Adrenal gland (tissue), 12 donors: Measurements from ENCODE around the gene FBXL17. TPM values are rescaled to one million over a fixed set of nuclear protein-coding genes. Genes with fewer than 3 reads are reported as not detected.

ENCODE experiments used
- DNase-seq, 7 donors: peaks; one replicate each; pipeline ENCODE4 v3.0.0-alpha.2; 2019 to 2020
- H3K27ac ChIP-seq, 5 donors: fragments of 200-600 bp; sonication (generic) in 4 of 5; 1 replicate in 3 of 5; 2 replicates in 2 of 5; pipeline versions ENCODE4 v1.5.1 to v1.8.0; 2016 to 2020; ENCODE audit warnings: mild to moderate bottlenecking in 1 of 5
- H3K27me3 ChIP-seq: fragments of 200-600 bp; 2 replicates; pipeline ENCODE4 v1.8.0; 2021
- H3K36me3 ChIP-seq, 2 donors: fragments of 200-600 bp; replicated peaks in 1 of 2; 1 replicate in 1 of 2; 2 replicates in 1 of 2; pipeline versions ENCODE4 v1.5.1 to v1.8.0; 2018 to 2022
- H3K4me1 ChIP-seq, 2 donors: fragments of 200-600 bp; replicated peaks in 1 of 2; 1 replicate in 1 of 2; 2 replicates in 1 of 2; pipeline versions ENCODE4 v1.5.1 to v1.8.0; 2018 to 2021
- H3K4me3 ChIP-seq, 4 donors: fragments of 200-600 bp; sonication (generic) in 3 of 4; one replicate each; pipeline ENCODE4 v1.5.1; 2016 to 2018
- H3K9me3 ChIP-seq, 3 donors: fragments of 200-600 bp; sonication (generic) in 1 of 3; replicated peaks in 1 of 3; 1 replicate in 2 of 3; 2 replicates in 1 of 3; pipeline versions ENCODE4 v1.5.1 to v1.8.0; 2016 to 2021
- POLR2A ChIP-seq, 2 donors: fragments of 450-650 bp; IDR thresholded peaks; one replicate each; pipeline ENCODE4 v1.6.1; 2017; ENCODE audit warnings: antibody characterized with exemption in 2 of 2, mild to moderate bottlenecking in 2 of 2, moderate library complexity in 1 of 2
- WGBS, 4 donors: extraction: QIAGEN DNeasy Blood & Tissue Kit in 2 of 4; methylation state at CpG; one replicate each; pipeline versions ENCODE4 v1.1.5 to v1.1.7; 2013 to 2017; 5-methylcytosine and 5-hydroxymethylcytosine counted together
- intact Hi-C, 2 donors: fragments of 100-400 bp; cut with DNase I; formaldehyde crosslinking; loops; one replicate each; pipeline versions ENCODE4 v1.14.1 to v1.15.0; 2022 to 2023
- polyA plus RNA-seq, 3 donors: library from polyadenylated mRNA; stranded (reverse); fragments of 200-250 nt in 2 of 3; fragments of 350-450 nt in 1 of 3; fragmentation: Illumina TruSeq in 1 of 3; extraction: RNeasy Lipid Tissue Mini Kit (QIAGEN cat#74804) in 1 of 3; gene quantifications; one replicate each; pipeline ENCODE4 v1.2.3, GENCODE V29; 2013 to 2014
- total RNA-seq, 9 donors: library from RNA; depleted of rRNA in 4 of 9; stranded (reverse); fragments of >200 nt in 4 of 9; fragments of 120-200 nt in 1 of 9; fragmentation: NEBNext Ultra II Directional in 1 of 9; extraction: Animal tissue kit (Norgen Biotek cat#: 25700) in 1 of 9; gene quantifications; one replicate each; pipeline versions ENCODE4 v1.1.0 to v1.2.4, GENCODE V29; 2013 to 2023
- TF ChIP-seq, protein P1 (sequence below), 6 experiments: fragments of 450-650 bp in 4 of 6; fragments of 200-600 bp in 2 of 6; sonication (generic) in 1 of 6; IDR thresholded peaks; 1 replicate in 5 of 6; 2 replicates in 1 of 6; pipeline versions ENCODE4 v1.5.1 to v1.8.0; 2016 to 2021; ENCODE audit warnings: antibody characterized with exemption in 6 of 6, mild to moderate bottlenecking in 2 of 6, moderate library complexity in 1 of 6
- donor health status: healthy with polysubstance abuse.
- donor health status: Bipolar disorder and iron deficiency.
- donor health status: DM: yes; HTN: yes; CAD: no.
- donor health status: DM: no; HTN: no; CAD: no.
- donor health status: DM: no; HTN: no; CAD: no.
- donor health status: DM: yes; HTN: yes; CAD: no.

The FBXL17 gene
- total and polyA plus RNA-seq, 12 donors = 4.4 to 29.4 (median 21.3) TPM

DNA sequence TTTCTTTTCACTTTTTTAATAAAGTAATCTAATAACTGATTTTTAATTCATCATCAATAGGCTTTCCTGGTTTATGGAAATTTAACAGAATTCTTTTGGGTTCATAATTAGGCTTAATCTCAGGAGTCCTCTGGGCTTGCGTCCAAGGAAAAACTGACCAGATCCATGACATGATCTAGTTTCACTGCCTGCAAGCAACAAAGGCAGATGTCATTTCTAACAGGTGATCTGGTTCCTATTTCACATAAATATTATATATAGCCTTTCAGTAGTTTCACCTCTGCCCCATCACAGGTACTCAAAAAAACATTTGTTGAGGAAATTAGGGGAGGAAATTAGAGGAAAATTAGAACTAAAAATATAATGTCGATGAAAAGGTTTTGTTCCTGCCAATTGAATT is 126.4 kb downstream of the FBXL17 start:
- intact Hi-C loops = no loop called here
- H3K4me3 ChIP-seq = no peak overlapping the region
- 89 to 98% (median 93%) methylated on average over 2 of the region's 2 CpGs for WGBS, 4 donors
- TF ChIP-seq, protein P1, sequence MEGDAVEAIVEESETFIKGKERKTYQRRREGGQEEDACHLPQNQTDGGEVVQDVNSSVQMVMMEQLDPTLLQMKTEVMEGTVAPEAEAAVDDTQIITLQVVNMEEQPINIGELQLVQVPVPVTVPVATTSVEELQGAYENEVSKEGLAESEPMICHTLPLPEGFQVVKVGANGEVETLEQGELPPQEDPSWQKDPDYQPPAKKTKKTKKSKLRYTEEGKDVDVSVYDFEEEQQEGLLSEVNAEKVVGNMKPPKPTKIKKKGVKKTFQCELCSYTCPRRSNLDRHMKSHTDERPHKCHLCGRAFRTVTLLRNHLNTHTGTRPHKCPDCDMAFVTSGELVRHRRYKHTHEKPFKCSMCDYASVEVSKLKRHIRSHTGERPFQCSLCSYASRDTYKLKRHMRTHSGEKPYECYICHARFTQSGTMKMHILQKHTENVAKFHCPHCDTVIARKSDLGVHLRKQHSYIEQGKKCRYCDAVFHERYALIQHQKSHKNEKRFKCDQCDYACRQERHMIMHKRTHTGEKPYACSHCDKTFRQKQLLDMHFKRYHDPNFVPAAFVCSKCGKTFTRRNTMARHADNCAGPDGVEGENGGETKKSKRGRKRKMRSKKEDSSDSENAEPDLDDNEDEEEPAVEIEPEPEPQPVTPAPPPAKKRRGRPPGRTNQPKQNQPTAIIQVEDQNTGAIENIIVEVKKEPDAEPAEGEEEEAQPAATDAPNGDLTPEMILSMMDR (IDR thresholded peaks at IDR 0.05) = no peak
- no peak for TF ChIP-seq POLR2A (IDR thresholded peaks at IDR 0.05)
- no peaks in the 10 kb centered on the region for H3K36me3 ChIP-seq
- no peaks in the 10 kb centered on the region for H3K9me3 ChIP-seq
- H3K27ac ChIP-seq = no peak overlapping the region
- peak in 1 of 7 donors; percentile 35 for DNase-seq
- H3K4me1 ChIP-seq = peaks cover 0 to 12% of the 10 kb centered on the region in 2 donors
- no peaks in the 10 kb centered on the region for H3K27me3 ChIP-seq

DNA sequence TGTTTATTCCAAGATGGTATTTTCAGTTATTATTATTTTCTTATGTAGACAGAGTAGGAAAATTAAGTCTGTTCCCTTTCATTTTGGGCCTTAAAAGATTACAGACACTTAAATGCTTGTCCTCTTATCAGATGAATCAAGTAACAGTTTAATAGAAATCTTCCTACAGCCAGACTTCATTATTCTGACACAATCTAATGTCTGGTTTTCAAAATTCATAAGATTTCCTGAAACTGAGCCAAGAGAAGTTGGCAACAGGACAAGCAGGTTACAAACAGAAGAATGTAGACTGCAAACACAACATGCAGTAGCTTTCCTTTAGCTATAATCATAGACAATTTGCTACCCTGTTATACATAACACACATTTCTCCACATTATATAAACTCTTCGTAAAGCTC is 130.5 kb downstream of the FBXL17 start:
- TF ChIP-seq, protein P1 (IDR thresholded peaks at IDR 0.05) = no peak
- TF ChIP-seq POLR2A (IDR thresholded peaks at IDR 0.05) = no peak
- Histone ChIP-seq H3K4me1 (peaks cover 0 to 17% of the 10 kb centered on the region in 2 donors), H3K9me3 (peaks cover 0 to 4% (median 0%) of the 10 kb centered on the region in 3 donors), H3K27me3 (no peaks in the 10 kb centered on the region), H3K4me3 (no peak overlapping the region), H3K27ac (no peak overlapping the region), H3K36me3 (no peaks in the 10 kb centered on the region)
- intact Hi-C loops = no loop called here
- WGBS, 4 donors = 92 to 96% (median 94%) methylated on average over 1 of the region's 1 CpG
- peak in 1 of 7 donors; percentile 49 for DNase-seq

DNA sequence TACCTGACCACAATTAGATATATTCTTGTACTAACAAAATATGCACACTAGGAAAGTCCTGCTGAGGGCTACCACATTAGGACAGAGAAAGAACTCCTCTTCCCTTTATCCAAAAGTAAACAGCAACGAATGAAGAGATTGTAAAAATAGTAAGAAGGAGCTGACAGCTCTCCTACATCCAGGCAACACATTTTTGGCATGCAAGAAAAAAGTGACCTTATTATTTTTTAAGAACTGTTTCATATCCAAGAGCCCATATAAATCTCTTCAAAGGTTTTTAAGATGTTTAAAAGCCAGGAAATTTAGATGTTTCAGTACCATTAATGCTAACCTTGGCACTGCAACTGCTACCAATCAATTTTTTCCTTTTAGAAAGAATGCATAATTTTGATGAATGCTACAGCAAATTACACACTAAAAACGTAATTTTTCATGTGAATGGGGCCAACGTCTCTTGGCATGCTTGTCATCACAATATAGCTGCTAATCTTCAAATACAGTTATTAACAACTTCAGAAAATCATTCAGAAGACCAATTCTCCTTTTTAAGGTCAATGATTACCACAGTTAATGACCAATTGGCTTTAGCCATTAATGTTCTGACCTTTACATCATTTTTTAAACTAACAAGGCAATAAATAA is 132.0 kb downstream of the FBXL17 start:
- no peak for DNase-seq
- intact Hi-C loops = no loop called here
- Histone ChIP-seq H3K36me3 (no peaks in the 10 kb centered on the region), H3K4me3 (no peak overlapping the region), H3K9me3 (peaks cover 0 to 4% (median 0%) of the 10 kb centered on the region in 3 donors), H3K4me1 (peaks cover 0 to 17% of the 10 kb centered on the region in 2 donors), H3K27ac (no peak overlapping the region), H3K27me3 (no peaks in the 10 kb centered on the region)
- TF ChIP-seq, protein P1 (IDR thresholded peaks at IDR 0.05) = no peak
- no peak for TF ChIP-seq POLR2A (IDR thresholded peaks at IDR 0.05)
- 28 to 39% (median 32%) methylated on average over 3 of the region's 3 CpGs for WGBS, 4 donors

DNA sequence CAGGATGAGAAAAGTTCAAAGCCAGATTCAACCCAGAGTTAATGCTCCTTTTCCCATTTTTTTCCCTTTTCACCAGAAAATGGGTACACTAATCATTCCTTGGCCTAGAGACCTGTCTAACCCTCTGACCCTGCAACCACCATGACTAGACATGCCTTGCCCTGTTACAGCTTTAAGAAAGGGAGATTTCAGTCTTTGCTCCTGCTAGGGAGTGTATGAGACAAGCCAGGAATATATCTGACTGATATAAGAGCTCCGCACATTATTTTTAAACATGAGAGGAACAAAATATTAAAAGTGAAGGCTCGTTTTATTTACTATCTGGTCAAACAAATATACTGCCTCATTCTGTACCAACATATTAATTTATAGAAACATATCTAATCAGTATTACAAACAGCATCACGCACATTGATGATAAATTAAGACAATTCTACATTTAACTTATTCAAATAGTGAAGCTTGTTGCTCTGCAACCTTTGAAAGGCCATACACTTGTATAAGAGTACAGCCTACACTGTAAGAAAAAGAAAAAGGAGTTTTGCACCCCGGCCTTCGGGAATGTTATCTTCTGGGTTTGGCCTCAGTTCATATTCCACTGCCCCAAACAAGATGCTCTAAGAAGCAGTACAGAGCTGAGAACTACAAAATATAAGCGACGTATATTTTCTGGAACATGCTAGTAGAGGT is 132.7 kb downstream of the FBXL17 start:
- 87 to 91% (median 90%) methylated on average over 7 of the region's 7 CpGs for WGBS, 4 donors
- peaks cover 0 to 17% of the 10 kb centered on the region in 2 donors for H3K4me1 ChIP-seq
- DNase-seq = no peak
- H3K27ac ChIP-seq = no peak overlapping the region
- no peak overlapping the region for H3K4me3 ChIP-seq
- H3K27me3 ChIP-seq = no peaks in the 10 kb centered on the region
- H3K9me3 ChIP-seq = peaks cover 0 to 4% (median 0%) of the 10 kb centered on the region in 3 donors
- no peaks in the 10 kb centered on the region for H3K36me3 ChIP-seq
- intact Hi-C loops = no loop called here
- TF ChIP-seq POLR2A (IDR thresholded peaks at IDR 0.05) = no peak
- TF ChIP-seq, protein P1 (IDR thresholded peaks at IDR 0.05) = no peak
